Gastroesophageal sphincter (tissue), 3 donors: ENCODE data around the gene ARHGEF11.

ENCODE experiments used
- CTCF ChIP-seq, 4 experiments: fragments of 200-600 bp in 2 of 4; fragments of 450-650 bp in 2 of 4; sonication (generic) in 1 of 4; IDR thresholded peaks; one replicate each; pipeline ENCODE4 v1.5.1; 2017 to 2019; ENCODE audit warnings: antibody characterized with exemption in 4 of 4, mild to moderate bottlenecking in 2 of 4, moderate library complexity in 2 of 4
- EP300 ChIP-seq: sonication (generic); formaldehyde crosslinking; IDR thresholded peaks from one replicate; pipeline ENCODE4 v1.6.1; 2017; ENCODE audit warnings: antibody characterized with exemption, mild to moderate bottlenecking
- POLR2AphosphoS5 ChIP-seq: sonication (generic); formaldehyde crosslinking; IDR thresholded peaks from one replicate; pipeline ENCODE4 v1.6.1; 2017; ENCODE audit warnings: antibody characterized with exemption

- TF ChIP-seq CTCF (IDR thresholded peaks at IDR 0.05), result no peak
- no peak for TF ChIP-seq POLR2AphosphoS5
- TF ChIP-seq EP300, result no peak
Observed at GRCh38 chr1:157034137-157034800, 11.3 kb downstream of the ARHGEF11 start.
